Non-pigmented ciliary epithelial cell (primary cell): Measurements from ENCODE around the gene FYB1.
A peak's percentile ranks its signal among the peaks of the same experiment; 100 is the strongest.
"Not testable (repeated sequence)": the region's sequence is repeated elsewhere in the genome, so short reads cannot be mapped to it uniquely, and the experiment has no call there.

Experiments
- DNase-seq: peaks from one replicate; pipeline ENCODE4 v3.0.0-alpha.2; 2010; ENCODE audit warnings: low read depth

FYB1 gene

DNA sequence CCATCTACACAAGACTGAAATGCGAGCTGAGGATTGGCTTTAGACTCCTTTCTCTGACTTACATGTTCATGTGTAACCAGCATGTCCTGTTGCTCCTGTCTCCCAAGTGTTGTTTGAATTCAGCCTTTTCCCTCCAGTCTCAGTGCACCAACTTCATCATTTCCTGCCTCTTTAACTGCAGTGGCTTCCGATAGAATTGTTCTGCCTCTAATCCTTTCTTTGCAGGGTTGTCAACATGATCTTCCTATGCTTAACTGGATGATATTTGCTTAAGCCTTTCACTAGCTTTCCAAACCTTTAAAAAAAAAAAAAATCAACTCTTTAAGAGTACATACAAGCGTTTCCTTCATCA, 6.7 kb upstream of the FYB1 start:
- DNase-seq = no peak

DNA sequence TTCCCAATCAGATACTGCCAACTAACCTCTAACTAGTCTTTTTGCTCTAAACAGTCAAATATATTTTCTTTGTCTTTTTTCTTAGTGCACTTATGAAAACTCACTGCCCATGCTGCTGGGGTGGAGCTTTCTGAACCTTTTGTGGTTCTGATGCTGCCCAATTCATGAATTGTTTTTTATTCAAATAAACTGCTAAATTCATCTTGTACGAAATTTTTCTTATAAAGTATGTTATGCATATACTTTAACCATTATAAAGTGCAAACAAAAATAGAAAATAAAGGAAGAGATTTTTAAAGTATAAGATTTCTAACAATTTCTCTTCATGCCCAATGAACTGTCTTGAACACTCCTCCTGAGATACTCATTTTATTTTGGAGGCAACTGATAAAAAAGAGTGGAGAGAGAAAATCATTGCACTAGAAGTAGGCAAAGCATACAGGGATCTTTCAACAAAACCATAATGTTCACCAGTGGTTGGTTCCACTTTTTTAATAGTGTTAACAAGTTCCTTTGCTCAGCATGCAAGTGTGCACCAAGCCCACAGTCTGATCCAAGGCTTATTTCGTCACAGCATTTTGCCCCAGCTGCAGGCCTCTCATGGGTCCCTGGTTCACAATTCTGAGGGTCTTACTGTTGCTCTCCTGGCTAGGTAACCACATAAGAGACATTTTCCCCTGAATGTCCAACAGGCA, 6.2 kb upstream of the FYB1 start:
- no peak for DNase-seq

GRCh38 chr5:39224196-39224761, 4.9 kb upstream of the FYB1 start:
- DNase-seq = peak; percentile 32

DNA sequence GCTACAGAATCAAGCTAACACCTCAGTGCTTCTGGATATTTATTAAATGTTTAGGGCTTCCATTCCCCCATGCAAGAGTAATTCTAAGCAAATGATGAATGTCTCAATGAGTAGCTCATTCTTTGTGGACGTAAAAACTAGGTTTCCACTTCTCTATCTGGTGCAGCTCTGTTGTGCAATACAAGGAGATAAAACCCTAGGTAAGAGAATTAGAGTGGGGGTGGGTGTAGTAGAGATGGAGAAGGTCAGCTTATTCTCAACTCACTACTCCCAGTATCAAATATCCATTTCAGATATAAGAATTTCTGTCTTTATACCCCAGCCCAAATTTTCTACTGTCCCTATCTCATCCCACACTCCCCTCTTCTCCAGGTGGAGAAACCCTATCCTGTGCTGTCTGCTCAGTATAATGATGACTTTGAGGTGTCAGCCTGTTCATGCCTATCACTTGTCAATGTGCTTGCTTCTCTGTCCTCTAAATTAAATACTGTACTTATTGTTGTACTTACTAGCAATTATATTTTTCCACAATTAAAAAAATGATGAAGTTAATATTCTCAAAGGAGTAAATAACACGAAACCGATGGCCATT, 4.3 kb upstream of the FYB1 start:
- no peak for DNase-seq

GRCh38 chr5:39221671-39222070, 2.3 kb upstream of the FYB1 start:
- DNase-seq = not testable (repeated sequence)

DNA sequence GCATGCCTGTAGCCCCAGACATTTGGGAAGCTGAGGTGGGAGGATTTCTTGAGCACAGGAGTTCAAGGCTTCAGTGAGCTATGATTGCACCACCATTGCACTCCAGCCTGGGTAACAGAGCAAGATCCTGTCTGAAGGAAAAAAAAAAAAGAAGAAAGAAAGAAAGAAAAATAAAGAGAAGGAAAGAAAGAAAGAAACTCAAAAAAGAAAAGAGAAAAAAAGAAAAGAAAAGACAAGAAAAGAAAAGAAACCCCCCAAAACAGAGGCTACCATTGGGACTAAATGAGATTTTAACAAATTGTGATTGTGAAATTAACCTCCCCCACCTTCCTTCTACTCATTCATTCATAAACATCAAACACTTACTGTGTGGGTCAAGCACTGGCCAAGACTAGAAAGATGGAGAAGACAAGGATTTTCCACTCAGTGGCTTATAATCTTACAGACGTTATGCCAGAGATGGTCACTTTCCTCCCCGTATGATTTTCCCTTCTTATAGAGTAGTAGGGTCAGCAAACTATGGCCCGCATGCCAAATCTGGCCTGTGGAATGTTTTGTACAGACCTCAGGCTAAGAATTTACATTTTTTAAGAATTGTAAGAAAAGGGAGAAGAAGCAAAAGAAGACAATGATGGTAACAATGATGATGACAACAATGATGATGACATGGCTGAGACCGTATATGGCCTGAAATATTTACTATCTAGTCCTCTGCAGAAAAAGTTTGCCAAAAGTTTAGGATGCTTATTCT, 1.1 kb upstream of the FYB1 start:
- DNase-seq = no peak

DNA sequence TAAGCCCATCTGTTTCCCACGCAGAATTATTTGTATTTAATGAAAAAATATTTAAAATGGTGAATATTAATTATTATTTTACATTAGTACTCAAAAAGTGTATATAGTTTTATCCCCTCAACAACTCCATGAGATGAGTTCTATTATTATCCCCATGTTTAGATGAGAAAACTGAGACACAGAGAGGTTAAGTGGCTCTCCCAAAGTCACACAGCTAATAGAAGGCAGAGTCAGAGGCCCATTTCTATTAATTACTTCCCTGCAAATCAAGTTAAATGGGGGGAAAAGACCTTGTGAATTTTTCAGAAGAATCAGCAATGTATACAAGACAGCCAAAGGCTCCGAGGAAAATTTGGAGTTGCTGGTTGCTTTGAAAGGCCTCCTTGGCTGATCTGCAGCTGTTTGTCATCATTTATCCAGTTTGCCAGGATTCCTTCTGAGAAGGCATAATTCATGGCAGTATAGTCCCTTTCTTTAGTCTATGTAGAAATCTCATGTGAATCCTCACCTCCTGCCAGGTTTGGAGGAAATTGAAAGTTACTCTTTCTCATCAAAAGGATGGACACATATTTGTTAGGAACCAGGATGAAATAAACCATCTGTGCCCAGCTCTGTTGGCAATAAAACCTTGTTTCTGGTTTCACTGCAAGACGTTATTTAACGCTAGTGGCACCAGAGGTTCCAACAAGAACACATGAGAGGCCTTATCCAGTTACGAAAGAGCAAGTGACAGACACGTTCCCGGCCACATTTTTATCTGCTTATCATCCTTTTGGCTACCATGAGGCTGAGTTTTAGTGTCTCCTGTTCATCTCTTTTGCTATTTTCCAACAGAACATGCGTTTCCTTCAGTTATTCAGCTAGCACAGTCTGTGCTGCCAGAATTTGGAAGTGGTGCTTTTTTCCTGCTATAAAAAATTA, 621 bp downstream of the FYB1 start:
- DNase-seq = no peak

- DNase-seq = peak; percentile 47
These were observed 1.7 kb downstream of the FYB1 start for GRCh38 chr5:39217365-39218281.

GRCh38 chr5:39216631-39217030, 2.7 kb downstream of the FYB1 start:
- DNase-seq = no peak

GRCh38 chr5:39215857-39216256, 3.5 kb downstream of the FYB1 start:
- no peak for DNase-seq

- no peak for DNase-seq
These were observed 4.3 kb downstream of the FYB1 start for GRCh38 chr5:39214912-39215709.

- no peak for DNase-seq
These were observed 5.7 kb downstream of the FYB1 start for GRCh38 chr5:39213447-39214207.

GRCh38 chr5:39211773-39212172, 7.6 kb downstream of the FYB1 start:
- no peak for DNase-seq

- DNase-seq = no peak
These were observed 9.4 kb downstream of the FYB1 start for GRCh38 chr5:39209924-39210323.

DNA sequence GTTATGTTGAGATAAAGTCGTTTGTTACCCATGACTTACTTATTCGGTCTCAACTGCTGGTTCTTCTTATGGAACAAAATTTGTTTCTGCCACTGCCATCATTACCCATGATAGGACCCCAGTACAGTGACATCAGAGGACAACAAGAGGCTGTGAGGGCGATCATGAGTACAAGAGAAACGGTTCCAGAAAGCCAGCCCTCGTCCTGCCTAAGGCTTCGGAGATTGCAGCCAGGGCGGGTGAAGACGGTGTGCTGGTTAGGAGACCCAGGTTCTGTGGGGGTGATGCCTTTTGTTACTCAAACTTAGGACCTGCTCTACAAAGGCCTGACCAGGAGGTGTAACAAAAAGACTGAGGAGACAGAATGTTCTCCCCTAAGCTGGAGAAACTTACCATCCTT, 10.9 kb downstream of the FYB1 start:
- DNase-seq = no peak

GRCh38 chr5:39207345-39208045, 11.9 kb downstream of the FYB1 start:
- no peak for DNase-seq

DNA sequence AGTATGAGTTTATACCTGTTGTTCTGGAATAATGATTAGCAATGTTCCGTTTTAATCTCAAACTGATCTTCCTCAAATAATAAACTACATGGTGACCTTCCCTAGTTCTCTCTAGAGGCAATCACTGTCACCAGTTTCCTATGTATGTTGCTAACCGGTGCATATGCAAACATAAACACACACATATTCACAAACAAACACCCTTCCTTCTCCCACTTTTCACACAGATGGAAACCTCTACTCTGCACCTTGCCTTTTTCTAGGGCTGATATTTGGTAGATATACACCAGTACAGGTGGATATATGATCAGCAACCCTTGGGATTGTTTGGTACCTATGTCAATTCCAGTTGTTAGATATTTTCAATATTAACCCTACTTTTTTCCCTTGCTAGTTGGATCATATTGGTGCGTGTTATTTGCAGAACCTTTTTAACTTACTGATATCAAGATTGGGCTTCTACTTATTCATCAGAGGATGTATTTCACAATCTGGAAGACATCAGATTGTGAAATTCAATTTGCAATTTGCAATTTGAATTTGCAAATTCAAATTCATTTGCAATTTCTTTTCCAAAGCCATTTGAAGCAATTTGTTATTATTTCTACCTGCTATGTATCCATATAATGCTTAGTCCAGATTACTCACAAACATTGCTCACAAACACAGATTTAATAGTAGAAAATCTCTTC, 12.6 kb downstream of the FYB1 start:
- DNase-seq = no peak

GRCh38 chr5:39205550-39205949, 13.8 kb downstream of the FYB1 start:
- no peak for DNase-seq
